ENCODE measurements around the gene PIGB.

DNA sequence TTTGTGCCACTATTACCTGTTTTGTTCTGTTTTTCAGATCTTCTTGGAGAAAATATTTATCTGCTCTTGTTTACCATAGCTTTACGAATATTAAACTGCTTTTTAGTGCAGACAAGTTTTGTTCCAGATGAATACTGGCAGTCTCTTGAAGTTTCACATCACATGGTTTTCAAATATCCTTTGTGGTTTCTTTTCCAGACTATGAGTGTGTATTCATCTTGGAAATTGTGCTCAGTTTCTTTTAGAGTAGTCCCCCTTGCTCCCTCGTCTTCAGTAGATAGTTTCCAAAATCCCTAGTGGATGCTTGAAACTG, 1.2 kb downstream of the PIGB start:
- no peak for TF ChIP-seq POLR2A (IDR thresholded peaks at IDR 0.05; ENCODE audit: low read depth, low read length)
- TF ChIP-seq RFX5 (IDR thresholded peaks at IDR 0.05; ENCODE audit: low read depth, low read length) = no peak
- TF ChIP-seq, protein P1, sequence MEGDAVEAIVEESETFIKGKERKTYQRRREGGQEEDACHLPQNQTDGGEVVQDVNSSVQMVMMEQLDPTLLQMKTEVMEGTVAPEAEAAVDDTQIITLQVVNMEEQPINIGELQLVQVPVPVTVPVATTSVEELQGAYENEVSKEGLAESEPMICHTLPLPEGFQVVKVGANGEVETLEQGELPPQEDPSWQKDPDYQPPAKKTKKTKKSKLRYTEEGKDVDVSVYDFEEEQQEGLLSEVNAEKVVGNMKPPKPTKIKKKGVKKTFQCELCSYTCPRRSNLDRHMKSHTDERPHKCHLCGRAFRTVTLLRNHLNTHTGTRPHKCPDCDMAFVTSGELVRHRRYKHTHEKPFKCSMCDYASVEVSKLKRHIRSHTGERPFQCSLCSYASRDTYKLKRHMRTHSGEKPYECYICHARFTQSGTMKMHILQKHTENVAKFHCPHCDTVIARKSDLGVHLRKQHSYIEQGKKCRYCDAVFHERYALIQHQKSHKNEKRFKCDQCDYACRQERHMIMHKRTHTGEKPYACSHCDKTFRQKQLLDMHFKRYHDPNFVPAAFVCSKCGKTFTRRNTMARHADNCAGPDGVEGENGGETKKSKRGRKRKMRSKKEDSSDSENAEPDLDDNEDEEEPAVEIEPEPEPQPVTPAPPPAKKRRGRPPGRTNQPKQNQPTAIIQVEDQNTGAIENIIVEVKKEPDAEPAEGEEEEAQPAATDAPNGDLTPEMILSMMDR (conservative IDR thresholded peaks at IDR 0.05; ENCODE audit: low read depth, low read length) = no peak
- TF ChIP-seq RCOR1 (IDR thresholded peaks at IDR 0.05; ENCODE audit: insufficient replicate concordance, low read length) = no peak
- TF ChIP-seq FOS (IDR thresholded peaks at IDR 0.05; ENCODE audit: low read depth, low read length) = no peak
- TF ChIP-seq MAZ (IDR thresholded peaks at IDR 0.05; ENCODE audit: borderline replicate concordance, low read depth, low read length) = no peak
- TF ChIP-seq BHLHE40 (IDR thresholded peaks at IDR 0.05; ENCODE audit: low read depth, low read length) = no peak
- TF ChIP-seq MXI1 (IDR thresholded peaks at IDR 0.05; ENCODE audit: borderline replicate concordance, low read depth, low read length) = no peak
- TF ChIP-seq CHD1 (IDR thresholded peaks at IDR 0.05; ENCODE audit: low read depth, low read length) = no peak
- no peak for TF ChIP-seq RAD21 (IDR thresholded peaks at IDR 0.05; ENCODE audit: low read length)
- TF ChIP-seq CEBPB (IDR thresholded peaks at IDR 0.05; ENCODE audit: low read depth, low read length) = no peak
- no peak for TF ChIP-seq SMC3 (IDR thresholded peaks at IDR 0.05; ENCODE audit: low read depth, low read length)
- TF ChIP-seq, protein P2, sequence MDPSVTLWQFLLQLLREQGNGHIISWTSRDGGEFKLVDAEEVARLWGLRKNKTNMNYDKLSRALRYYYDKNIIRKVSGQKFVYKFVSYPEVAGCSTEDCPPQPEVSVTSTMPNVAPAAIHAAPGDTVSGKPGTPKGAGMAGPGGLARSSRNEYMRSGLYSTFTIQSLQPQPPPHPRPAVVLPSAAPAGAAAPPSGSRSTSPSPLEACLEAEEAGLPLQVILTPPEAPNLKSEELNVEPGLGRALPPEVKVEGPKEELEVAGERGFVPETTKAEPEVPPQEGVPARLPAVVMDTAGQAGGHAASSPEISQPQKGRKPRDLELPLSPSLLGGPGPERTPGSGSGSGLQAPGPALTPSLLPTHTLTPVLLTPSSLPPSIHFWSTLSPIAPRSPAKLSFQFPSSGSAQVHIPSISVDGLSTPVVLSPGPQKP (IDR thresholded peaks at IDR 0.05; ENCODE audit: borderline replicate concordance, low read depth, low read length) = no peak

Data from IMR-90 (cell line).